Measurements from ENCODE around the gene TBC1D14.

Gene TBC1D14

DNA sequence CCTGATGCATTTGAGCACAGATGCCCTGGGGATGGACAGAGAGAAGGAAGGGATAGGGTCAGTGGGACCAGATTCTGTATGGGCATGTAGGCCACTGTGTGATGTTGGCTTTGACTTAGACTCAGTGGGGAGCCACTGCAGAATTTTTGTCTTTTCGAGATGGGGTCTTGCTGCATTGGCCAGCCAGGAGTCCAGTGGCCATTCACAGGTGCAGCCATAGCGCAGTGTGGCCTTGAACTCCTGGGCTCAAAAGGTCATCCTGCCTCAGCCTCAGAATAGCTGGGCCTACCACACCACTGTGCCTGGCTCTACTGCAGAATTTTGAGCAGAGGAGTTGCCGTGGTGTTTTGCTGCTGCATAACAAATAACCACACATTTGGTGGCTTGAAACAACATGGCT is 22.8 kb downstream of the TBC1D14 start:
- no peak for DNase-seq

DNA sequence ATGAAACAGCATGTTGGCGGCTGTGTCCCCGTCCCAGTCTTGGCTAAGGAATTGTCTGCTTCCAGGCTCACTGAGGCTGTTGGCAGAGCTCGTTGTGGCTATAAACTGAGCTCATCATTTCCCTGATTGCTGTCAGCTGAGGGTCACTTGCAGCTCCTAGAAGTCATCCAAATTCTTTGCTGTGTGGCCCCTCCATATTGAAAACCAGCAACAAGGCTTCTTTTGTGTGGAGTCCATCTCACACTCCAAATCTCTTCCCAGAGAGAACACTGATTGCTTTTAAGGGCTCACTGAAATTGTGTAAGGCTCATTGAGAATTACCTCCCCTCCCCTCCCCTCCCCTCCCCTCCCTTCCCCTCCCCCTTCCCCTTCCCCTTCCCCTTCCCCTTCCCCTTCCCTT is 23.3 kb downstream of the TBC1D14 start:
- no peak for DNase-seq

- no peak for DNase-seq
These were observed 24.2 kb downstream of the TBC1D14 start for GRCh38 chr4:6933691-6934430.

DNA sequence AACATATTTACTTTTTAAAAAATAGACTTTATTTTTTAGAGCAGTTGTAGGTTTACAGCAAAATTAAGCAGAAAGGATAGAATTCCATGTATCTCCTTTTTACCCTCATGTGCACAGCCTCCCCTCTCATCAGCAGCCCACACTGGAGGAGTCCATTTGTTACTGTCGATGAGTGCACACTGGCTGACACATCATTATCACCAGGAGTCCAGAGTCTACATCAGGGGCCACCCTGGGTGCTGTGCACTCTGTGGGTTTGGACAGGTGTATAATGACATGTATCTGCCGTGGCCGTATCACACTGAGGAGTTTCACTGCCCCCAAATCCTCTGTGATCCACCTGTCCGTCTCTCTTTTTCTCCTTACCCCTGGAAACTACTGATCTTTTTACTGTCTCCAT is 26.3 kb downstream of the TBC1D14 start:
- DNase-seq: peak; percentile 16

- no peak for DNase-seq
These were observed 27.6 kb downstream of the TBC1D14 start for GRCh38 chr4:6937201-6937600.

GRCh38 chr4:6937754-6938153 is 28.1 kb downstream of the TBC1D14 start:
- DNase-seq: no peak

DNA sequence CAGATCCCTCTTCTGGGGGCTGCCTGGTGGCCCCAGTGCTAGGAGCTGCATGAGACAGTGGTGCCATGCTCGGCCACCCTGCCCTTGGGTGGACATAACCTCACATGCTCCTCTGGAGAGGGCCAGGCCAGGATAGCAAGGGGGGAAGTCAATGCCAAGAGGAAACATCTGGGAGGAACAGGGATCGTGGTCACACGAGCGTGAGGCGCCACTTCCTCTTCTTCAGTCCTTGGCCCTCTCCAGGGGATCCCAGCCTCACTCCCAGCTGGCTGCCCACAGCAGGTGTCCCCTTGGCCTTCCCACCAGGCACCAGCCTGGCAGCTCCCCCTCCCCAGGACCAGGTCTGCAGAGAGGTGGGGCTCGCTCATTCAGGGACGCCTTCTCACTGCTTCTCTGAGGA is 28.6 kb downstream of the TBC1D14 start:
- peak; percentile 20 for DNase-seq

GRCh38 chr4:6938647-6939271 is 29.1 kb downstream of the TBC1D14 start:
- DNase-seq: no peak

DNA sequence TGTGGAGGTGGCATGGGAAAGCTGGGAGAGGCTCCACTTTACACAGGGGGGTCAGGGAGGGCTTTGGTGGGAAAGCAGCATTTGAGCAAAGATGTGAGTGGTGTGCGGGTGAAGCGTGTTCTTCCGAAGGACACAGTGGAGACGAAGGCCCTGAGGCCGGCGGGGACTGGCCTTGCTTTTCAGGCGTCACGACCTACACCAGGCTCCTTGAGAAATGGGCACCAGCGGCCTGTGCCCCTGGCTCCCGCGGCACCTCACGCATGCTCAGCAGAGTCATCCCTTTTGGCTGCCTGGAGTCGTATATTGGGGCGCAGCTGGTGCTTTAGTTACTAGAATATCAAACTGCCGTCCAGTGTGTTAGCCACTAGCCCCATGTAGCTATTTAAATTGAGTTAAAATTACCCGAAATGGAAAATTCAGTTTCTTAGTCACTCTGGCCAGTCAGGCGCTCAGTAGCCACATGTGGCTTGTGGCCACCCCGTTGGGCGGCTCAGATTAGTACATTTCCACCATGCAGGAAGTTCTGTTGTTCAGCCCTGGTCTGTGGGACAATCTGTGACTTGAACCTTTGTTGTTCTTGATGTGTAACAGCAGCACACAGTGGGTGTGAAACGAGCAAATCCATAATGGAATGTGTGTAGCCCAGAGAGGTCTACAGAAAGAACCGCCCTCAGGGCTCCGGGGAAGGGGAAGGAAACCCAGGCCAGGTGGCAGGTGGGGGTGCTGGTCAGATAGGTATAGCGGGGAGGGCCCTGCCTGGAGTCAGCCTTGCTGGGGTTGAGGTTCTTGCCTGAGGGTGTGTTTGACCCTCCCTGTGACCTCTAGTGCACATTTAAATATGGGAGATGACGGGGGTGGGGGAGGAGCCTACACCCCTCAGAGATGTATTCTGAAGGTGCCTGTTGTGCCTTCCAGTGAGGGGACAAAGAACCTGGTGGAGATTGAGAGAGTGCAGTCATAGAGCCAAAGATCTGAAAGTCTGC is 30.4 kb downstream of the TBC1D14 start:
- DNase-seq: peak; percentile 4

DNA sequence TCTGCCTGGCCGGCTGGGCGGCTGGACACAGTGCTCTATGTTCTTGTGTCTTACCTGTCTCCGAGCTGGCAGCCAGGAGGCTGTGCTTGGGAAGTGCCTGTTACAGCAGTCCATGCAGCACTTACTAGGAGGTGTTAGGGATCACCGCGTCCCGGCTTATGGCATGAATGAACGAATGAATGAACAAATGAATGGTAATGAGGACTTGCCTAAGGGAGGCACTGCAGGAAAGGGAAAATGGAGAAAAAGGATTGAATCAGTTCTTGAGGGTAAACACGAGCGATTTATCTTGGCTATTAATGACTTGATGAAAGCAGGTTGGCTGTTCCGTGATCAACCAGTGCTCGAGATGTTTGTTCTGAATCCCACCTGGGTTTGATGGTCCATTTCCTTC is 31.1 kb downstream of the TBC1D14 start:
- no peak for DNase-seq

DNA sequence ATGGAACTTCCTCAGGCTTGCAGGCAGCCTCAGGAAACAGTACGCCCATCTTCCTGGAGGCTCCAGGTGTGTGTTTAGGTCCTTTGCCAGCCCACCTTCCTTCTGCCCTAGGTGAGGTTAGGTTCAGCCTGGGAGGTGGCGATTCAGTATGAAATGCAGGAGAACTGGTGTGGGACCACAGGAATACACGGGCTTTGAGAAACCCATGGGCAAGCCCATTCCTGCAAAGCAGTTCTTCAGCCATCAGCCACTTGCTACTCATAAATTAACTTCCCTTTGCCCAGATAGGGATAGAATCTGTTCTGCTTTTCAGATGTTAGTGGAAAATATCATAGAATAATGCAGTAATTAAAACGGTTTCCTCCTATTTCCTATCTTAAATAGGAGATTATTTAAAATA is 32.2 kb downstream of the TBC1D14 start:
- DNase-seq: no peak

GRCh38 chr4:6942238-6942800 is 32.7 kb downstream of the TBC1D14 start:
- DNase-seq: no peak

GRCh38 chr4:6943012-6943884 is 33.6 kb downstream of the TBC1D14 start:
- DNase-seq: peak; percentile 1

DNA sequence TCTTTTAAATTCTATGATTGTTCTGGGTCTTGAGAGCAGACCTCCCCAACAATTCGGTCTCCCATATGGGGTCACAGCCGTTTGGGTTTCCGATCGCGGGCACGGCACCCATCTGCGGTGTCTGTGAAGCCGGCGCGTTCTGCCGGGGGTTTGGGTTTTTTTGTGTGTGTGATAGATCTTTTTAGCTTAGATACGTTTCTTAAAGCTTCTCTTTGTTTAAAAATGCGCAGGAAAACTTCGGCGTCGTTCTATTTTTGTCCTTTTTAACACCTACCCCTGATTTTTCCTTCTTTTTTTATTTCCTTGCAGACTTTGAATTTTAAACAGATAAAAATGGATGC is 34.2 kb downstream of the TBC1D14 start:
- DNase-seq: no peak

GRCh38 chr4:6944301-6945051 is 34.9 kb downstream of the TBC1D14 start:
- DNase-seq: no peak

- DNase-seq: no peak
These were observed 35.4 kb downstream of the TBC1D14 start for GRCh38 chr4:6945052-6945409.

GRCh38 chr4:6946497-6946896 is 36.9 kb downstream of the TBC1D14 start:
- DNase-seq: no peak

GRCh38 chr4:6948134-6948460 is 38.5 kb downstream of the TBC1D14 start:
- DNase-seq: no peak

GRCh38 chr4:6951880-6952381 is 42.3 kb downstream of the TBC1D14 start:
- no peak for DNase-seq

DNA sequence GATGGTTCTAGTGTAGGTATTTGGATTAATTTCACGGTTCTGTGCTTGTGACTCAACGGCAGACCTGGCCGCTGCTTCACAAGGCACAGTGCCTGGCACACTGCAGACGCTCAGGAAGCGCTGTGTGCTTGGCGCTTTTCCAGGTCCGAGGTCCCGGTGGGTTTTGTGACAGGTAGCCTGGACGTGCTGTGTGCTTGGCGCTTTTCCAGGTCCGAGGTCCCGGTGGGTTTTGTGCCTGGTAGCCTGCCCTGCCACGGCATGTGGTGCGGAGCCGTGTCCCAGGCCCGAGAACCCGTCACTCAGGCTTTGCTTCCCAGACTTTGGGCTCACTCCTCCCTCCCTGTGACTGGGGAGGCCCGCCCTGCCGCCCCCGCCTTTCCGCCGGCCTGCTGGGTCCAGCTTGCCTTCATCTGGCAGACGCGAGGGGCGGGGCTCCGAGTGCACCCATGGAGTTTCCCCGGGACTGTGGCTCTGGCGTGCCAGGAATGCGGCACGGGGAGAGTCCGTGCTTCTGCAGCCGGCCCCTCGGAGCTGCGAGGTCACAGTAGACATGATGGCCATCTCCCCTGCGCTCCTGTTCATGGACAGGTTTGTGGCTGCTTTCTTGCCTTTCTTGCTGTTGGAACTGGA is 44.2 kb downstream of the TBC1D14 start:
- DNase-seq: peak; percentile 81

GRCh38 chr4:6955261-6955911 is 45.8 kb downstream of the TBC1D14 start:
- DNase-seq: no peak

Measured in NCI-H69 (cell line).